Measurements from ENCODE around the gene MRM2.

Gene MRM2

GRCh38 chr7:2218444-2218785 is 23.6 kb downstream of the MRM2 start:
- Histone ChIP-seq H3K9ac (no peak overlapping the region), H3K4me1 (ENCODE audit: low read depth, poor library complexity, severe bottlenecking) (no peaks in the 10 kb centered on the region), H2AFZ (ENCODE audit: low read depth) (no peak overlapping the region), H3K27me3 (ENCODE audit: insufficient read depth, low read depth) (no peaks in the 10 kb centered on the region), H3K36me3 (ENCODE audit: insufficient read depth) (peaks cover 14% of the 10 kb centered on the region; the same call in 1 of the 2 replicates), H4K20me1 (ENCODE audit: insufficient read depth) (no peaks in the 10 kb centered on the region), H3K27ac (no peak overlapping the region), H3K4me3 (IDR thresholded peaks at IDR 0.05; ENCODE audit: insufficient read depth, low read depth, low read length) (no peak overlapping the region), H3K4me2 (no peak overlapping the region), H3K79me2 (ENCODE audit: insufficient read depth, low read depth) (no peaks in the 10 kb centered on the region; the same call in 1 of the 2 replicates)
- TF ChIP-seq CTCF (conservative IDR thresholded peaks at IDR 0.05; ENCODE audit: low read depth, low read length), result no peak

GRCh38 chr7:2217716-2218443 is 24.1 kb downstream of the MRM2 start:
- Histone ChIP-seq H4K20me1 (ENCODE audit: insufficient read depth) (no peaks in the 10 kb centered on the region), H3K27ac (no peak overlapping the region), H3K36me3 (ENCODE audit: insufficient read depth) (peaks cover 17% of the 10 kb centered on the region; the same call in 1 of the 2 replicates), H3K9ac (no peak overlapping the region), H3K4me1 (ENCODE audit: low read depth, poor library complexity, severe bottlenecking) (no peaks in the 10 kb centered on the region), H3K4me3 (IDR thresholded peaks at IDR 0.05; ENCODE audit: insufficient read depth, low read depth, low read length) (no peak overlapping the region), H3K79me2 (ENCODE audit: insufficient read depth, low read depth) (no peaks in the 10 kb centered on the region; the same call in 1 of the 2 replicates), H3K4me2 (no peak overlapping the region), H2AFZ (ENCODE audit: low read depth) (no peak overlapping the region), H3K27me3 (ENCODE audit: insufficient read depth, low read depth) (no peaks in the 10 kb centered on the region)
- no peak for TF ChIP-seq CTCF (conservative IDR thresholded peaks at IDR 0.05; ENCODE audit: low read depth, low read length)

- no peak overlapping the region for H2AFZ ChIP-seq (ENCODE audit: low read depth)
- H3K4me1 ChIP-seq (ENCODE audit: low read depth, poor library complexity, severe bottlenecking), result no peaks in the 10 kb centered on the region
- H4K20me1 ChIP-seq (ENCODE audit: insufficient read depth), result no peaks in the 10 kb centered on the region
- H3K27me3 ChIP-seq (ENCODE audit: insufficient read depth, low read depth), result no peaks in the 10 kb centered on the region
- H3K79me2 ChIP-seq (ENCODE audit: insufficient read depth, low read depth), result no peaks in the 10 kb centered on the region; the same call in 1 of the 2 replicates
- no peak for TF ChIP-seq CTCF (conservative IDR thresholded peaks at IDR 0.05; ENCODE audit: low read depth, low read length)
- H3K27ac ChIP-seq, result no peak overlapping the region
- H3K9ac ChIP-seq, result no peak overlapping the region
- H3K4me2 ChIP-seq, result no peak overlapping the region
- peaks cover 12% of the 10 kb centered on the region; the same call in 1 of the 2 replicates for H3K36me3 ChIP-seq (ENCODE audit: insufficient read depth)
- no peak overlapping the region for H3K4me3 ChIP-seq (IDR thresholded peaks at IDR 0.05; ENCODE audit: insufficient read depth, low read depth, low read length)
These were observed 24.8 kb downstream of the MRM2 start for GRCh38 chr7:2217206-2217605.

- Histone ChIP-seq H3K36me3 (ENCODE audit: insufficient read depth) (peaks cover 10% of the 10 kb centered on the region; the same call in 1 of the 2 replicates), H4K20me1 (ENCODE audit: insufficient read depth) (no peaks in the 10 kb centered on the region), H2AFZ (ENCODE audit: low read depth) (no peak overlapping the region), H3K4me2 (no peak overlapping the region), H3K27me3 (ENCODE audit: insufficient read depth, low read depth) (no peaks in the 10 kb centered on the region), H3K79me2 (ENCODE audit: insufficient read depth, low read depth) (no peaks in the 10 kb centered on the region; the same call in 1 of the 2 replicates), H3K9ac (no peak overlapping the region), H3K27ac (no peak overlapping the region), H3K4me3 (IDR thresholded peaks at IDR 0.05; ENCODE audit: insufficient read depth, low read depth, low read length) (no peak overlapping the region), H3K4me1 (ENCODE audit: low read depth, poor library complexity, severe bottlenecking) (no peaks in the 10 kb centered on the region)
- TF ChIP-seq CTCF (conservative IDR thresholded peaks at IDR 0.05; ENCODE audit: low read depth, low read length), result no peak
These were observed 26.2 kb downstream of the MRM2 start for GRCh38 chr7:2215851-2216250.

Measured in KMS-11 (cell line).